OCI-LY1 (cell line): ENCODE data around the gene MRPL39.

Experiments
- EZH2 ChIP-seq: fragments of 200-600 bp; sonication (generic), shearing (Covaris generic); IDR thresholded peaks from 2 replicates; pipeline ENCODE4 v1.8.0; 2017; ENCODE audit warnings: borderline replicate concordance, mixed run types, mild to moderate bottlenecking, antibody characterized with exemption, low read length, moderate library complexity, mixed read lengths
- TF ChIP-seq, protein P1 (sequence below): fragments of 200-600 bp; sonication (generic), shearing (Covaris generic); IDR thresholded peaks from 2 replicates; pipeline ENCODE4 v1.5.1; 2017; ENCODE audit warnings: mild to moderate bottlenecking, antibody characterized with exemption, low read length, moderate library complexity, mixed read lengths

DNA sequence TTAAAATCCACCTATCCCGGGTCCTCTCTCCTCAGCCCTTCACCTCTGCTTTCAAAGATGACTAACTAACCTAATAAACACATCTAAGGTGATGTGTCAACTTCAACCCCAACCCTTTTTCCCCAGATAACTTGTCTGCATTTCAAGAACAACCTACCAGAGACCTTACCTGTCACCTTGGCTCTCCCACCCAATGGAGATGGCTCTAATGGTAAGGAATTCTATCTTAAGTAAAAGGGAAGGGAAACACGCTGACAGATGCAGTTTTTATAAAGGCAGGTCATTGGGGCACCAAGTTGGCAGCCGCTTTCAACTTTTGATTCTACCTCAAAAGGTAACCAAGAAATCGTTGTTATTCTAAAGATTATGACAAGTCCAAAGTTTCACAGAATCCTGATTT is 37.6 kb downstream of the MRPL39 start:
- TF ChIP-seq, protein P1, sequence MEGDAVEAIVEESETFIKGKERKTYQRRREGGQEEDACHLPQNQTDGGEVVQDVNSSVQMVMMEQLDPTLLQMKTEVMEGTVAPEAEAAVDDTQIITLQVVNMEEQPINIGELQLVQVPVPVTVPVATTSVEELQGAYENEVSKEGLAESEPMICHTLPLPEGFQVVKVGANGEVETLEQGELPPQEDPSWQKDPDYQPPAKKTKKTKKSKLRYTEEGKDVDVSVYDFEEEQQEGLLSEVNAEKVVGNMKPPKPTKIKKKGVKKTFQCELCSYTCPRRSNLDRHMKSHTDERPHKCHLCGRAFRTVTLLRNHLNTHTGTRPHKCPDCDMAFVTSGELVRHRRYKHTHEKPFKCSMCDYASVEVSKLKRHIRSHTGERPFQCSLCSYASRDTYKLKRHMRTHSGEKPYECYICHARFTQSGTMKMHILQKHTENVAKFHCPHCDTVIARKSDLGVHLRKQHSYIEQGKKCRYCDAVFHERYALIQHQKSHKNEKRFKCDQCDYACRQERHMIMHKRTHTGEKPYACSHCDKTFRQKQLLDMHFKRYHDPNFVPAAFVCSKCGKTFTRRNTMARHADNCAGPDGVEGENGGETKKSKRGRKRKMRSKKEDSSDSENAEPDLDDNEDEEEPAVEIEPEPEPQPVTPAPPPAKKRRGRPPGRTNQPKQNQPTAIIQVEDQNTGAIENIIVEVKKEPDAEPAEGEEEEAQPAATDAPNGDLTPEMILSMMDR = no peak
- TF ChIP-seq EZH2 = no peak
